Neural cell (in vitro differentiated cells): ENCODE results near the gene PTPDC1.

Source experiments
- EP300 ChIP-seq: fragments of 450-650 bp; conservative IDR thresholded peaks from 2 replicates; pipeline ENCODE4 v1.6.1; 2014; ENCODE audit warnings: antibody characterized with exemption, mild to moderate bottlenecking, moderate library complexity; ENCODE audit not compliant: poor library complexity, severe bottlenecking
- EZH2 ChIP-seq: fragments of 200-600, 300-800 bp; shearing (Covaris generic), sonication (generic); IDR thresholded peaks from 2 replicates; pipeline ENCODE4 v1.6.1; 2014; ENCODE audit warnings: antibody characterized with exemption, low read length, borderline replicate concordance, mild to moderate bottlenecking; ENCODE audit not compliant: insufficient read depth, poor library complexity, severe bottlenecking
- POLR2AphosphoS5 ChIP-seq: IDR thresholded peaks from 2 replicates; pipeline ENCODE4 v1.6.1; 2012
- TF ChIP-seq, protein P1 (sequence below): fragments of 450-650 bp; IDR thresholded peaks from 2 replicates; pipeline ENCODE4 v1.5.1; 2014; ENCODE audit warnings: antibody characterized with exemption, mild to moderate bottlenecking, moderate library complexity; ENCODE audit not compliant: poor library complexity, severe bottlenecking

GRCh38 chr9:94150890-94151650 lies 66.8 kb downstream of the PTPDC1 start:
- no peak for TF ChIP-seq EP300
- TF ChIP-seq, protein P1, sequence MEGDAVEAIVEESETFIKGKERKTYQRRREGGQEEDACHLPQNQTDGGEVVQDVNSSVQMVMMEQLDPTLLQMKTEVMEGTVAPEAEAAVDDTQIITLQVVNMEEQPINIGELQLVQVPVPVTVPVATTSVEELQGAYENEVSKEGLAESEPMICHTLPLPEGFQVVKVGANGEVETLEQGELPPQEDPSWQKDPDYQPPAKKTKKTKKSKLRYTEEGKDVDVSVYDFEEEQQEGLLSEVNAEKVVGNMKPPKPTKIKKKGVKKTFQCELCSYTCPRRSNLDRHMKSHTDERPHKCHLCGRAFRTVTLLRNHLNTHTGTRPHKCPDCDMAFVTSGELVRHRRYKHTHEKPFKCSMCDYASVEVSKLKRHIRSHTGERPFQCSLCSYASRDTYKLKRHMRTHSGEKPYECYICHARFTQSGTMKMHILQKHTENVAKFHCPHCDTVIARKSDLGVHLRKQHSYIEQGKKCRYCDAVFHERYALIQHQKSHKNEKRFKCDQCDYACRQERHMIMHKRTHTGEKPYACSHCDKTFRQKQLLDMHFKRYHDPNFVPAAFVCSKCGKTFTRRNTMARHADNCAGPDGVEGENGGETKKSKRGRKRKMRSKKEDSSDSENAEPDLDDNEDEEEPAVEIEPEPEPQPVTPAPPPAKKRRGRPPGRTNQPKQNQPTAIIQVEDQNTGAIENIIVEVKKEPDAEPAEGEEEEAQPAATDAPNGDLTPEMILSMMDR, result no peak
- TF ChIP-seq EZH2, result no peak
- no peak for TF ChIP-seq POLR2AphosphoS5
